Adrenal gland (tissue), 5 donors: ENCODE measurements around the gene IST1.

ENCODE experiments used
- CTCF ChIP-seq, 6 experiments: fragments of 450-650 bp in 4 of 6; fragments of 200-600 bp in 2 of 6; sonication (generic) in 1 of 6; IDR thresholded peaks; 1 replicate in 5 of 6; 2 replicates in 1 of 6; pipeline versions ENCODE4 v1.5.1 to v1.8.0; 2016 to 2021; ENCODE audit warnings: antibody characterized with exemption in 6 of 6, mild to moderate bottlenecking in 2 of 6, moderate library complexity in 1 of 6
- POLR2A ChIP-seq, 2 donors: fragments of 450-650 bp; IDR thresholded peaks; one replicate each; pipeline ENCODE4 v1.6.1; 2017; ENCODE audit warnings: antibody characterized with exemption in 2 of 2, mild to moderate bottlenecking in 2 of 2, moderate library complexity in 1 of 2
- donor health status: DM: no; HTN: no; CAD: no.

GRCh38 chr16:71943887-71944286 lies 48.6 kb downstream of the IST1 start:
- TF ChIP-seq CTCF (IDR thresholded peaks at IDR 0.05) = no peak
- no peak for TF ChIP-seq POLR2A (IDR thresholded peaks at IDR 0.05)
